ENCODE data around the gene C16orf96. TPM values are rescaled to one million over a fixed set of nuclear protein-coding genes. Genes with fewer than 3 reads are reported as not detected.

Gene C16orf96
- total RNA-seq, 3 donors from 2014 or later = not detected

- Histone ChIP-seq H3K4me3 (no peak overlapping the region), H3K36me3 (ENCODE audit: low read depth) (no peaks in the 10 kb centered on the region), H3K9me3 (no peaks in the 10 kb centered on the region), H3K4me1 (ENCODE audit: low read depth) (no peaks in the 10 kb centered on the region)
- no peak for ATAC-seq
- no peak for DNase-seq
- intact Hi-C loops (cut with DNase I, micrococcal nuclease) = no loop called here
- no peak for TF ChIP-seq CTCF (IDR thresholded peaks at IDR 0.05)
Observed at GRCh38 chr16:4578961-4579530, 22.9 kb downstream of the C16orf96 start.

GRCh38 chr16:4580250-4580649, 24.1 kb downstream of the C16orf96 start:
- intact Hi-C loops (cut with DNase I, micrococcal nuclease) = no loop called here
- H3K36me3 ChIP-seq (ENCODE audit: low read depth) = no peaks in the 10 kb centered on the region

GRCh38 chr16:4583906-4584305, 27.8 kb downstream of the C16orf96 start:
- Histone ChIP-seq H3K36me3 (ENCODE audit: low read depth) (no peaks in the 10 kb centered on the region), H3K9me3 (no peaks in the 10 kb centered on the region), H3K4me3 (no peak overlapping the region), H3K4me1 (ENCODE audit: low read depth) (no peaks in the 10 kb centered on the region)
- TF ChIP-seq CTCF (IDR thresholded peaks at IDR 0.05) = no peak
- DNase-seq = no peak
- no peak for ATAC-seq
- intact Hi-C loops (cut with DNase I, micrococcal nuclease) = no loop called here

More at GRCh38 chr16:4580250-4580649, 24.1 kb downstream of the C16orf96 start:
- no peak for TF ChIP-seq CTCF (IDR thresholded peaks at IDR 0.05)
- H3K9me3 ChIP-seq = no peaks in the 10 kb centered on the region
- ATAC-seq = no peak
- DNase-seq = no peak
- H3K4me1 ChIP-seq (ENCODE audit: low read depth) = no peaks in the 10 kb centered on the region
- H3K4me3 ChIP-seq = no peak overlapping the region

- H3K9me3 ChIP-seq = no peaks in the 10 kb centered on the region
- no peaks in the 10 kb centered on the region for H3K36me3 ChIP-seq (ENCODE audit: low read depth)
- no peak overlapping the region for H3K4me3 ChIP-seq
- ATAC-seq = no peak
- no peak for TF ChIP-seq CTCF (IDR thresholded peaks at IDR 0.05)
- no peaks in the 10 kb centered on the region for H3K4me1 ChIP-seq (ENCODE audit: low read depth)
- intact Hi-C loops (cut with DNase I, micrococcal nuclease) = no loop called here
- DNase-seq = no peak
Observed at GRCh38 chr16:4586291-4586690, 30.2 kb downstream of the C16orf96 start.

- no peaks in the 10 kb centered on the region for H3K9me3 ChIP-seq
- DNase-seq (no peak), ATAC-seq (no peak)
- intact Hi-C loops (cut with DNase I, micrococcal nuclease) = no loop called here
- no peaks in the 10 kb centered on the region for H3K4me1 ChIP-seq (ENCODE audit: low read depth)
- no peak overlapping the region for H3K4me3 ChIP-seq
- no peak for TF ChIP-seq CTCF (IDR thresholded peaks at IDR 0.05)
- no peaks in the 10 kb centered on the region for H3K36me3 ChIP-seq (ENCODE audit: low read depth)
Observed at GRCh38 chr16:4588386-4588785, 32.2 kb downstream of the C16orf96 start.

GRCh38 chr16:4588961-4589360, 32.8 kb downstream of the C16orf96 start:
- TF ChIP-seq CTCF (IDR thresholded peaks at IDR 0.05) = no peak
- intact Hi-C loops (cut with DNase I, micrococcal nuclease) = no loop called here
- no peak for ATAC-seq

More at GRCh38 chr16:4588961-4589360, 32.8 kb downstream of the C16orf96 start:
- Histone ChIP-seq H3K36me3 (ENCODE audit: low read depth) (no peaks in the 10 kb centered on the region), H3K9me3 (no peaks in the 10 kb centered on the region), H3K4me1 (ENCODE audit: low read depth) (no peaks in the 10 kb centered on the region), H3K4me3 (no peak overlapping the region)
- no peak for DNase-seq
